Vagina (tissue), 2 donors: Measurements from ENCODE around the gene DNER. TPM values are rescaled to one million over a fixed set of nuclear protein-coding genes. Genes with fewer than 3 reads are reported as not detected.
A peak's percentile ranks its signal among the peaks of the same experiment; 100 is the strongest.

Source experiments
- DNase-seq, 2 donors: peaks; one replicate each; pipeline ENCODE4 v3.0.0-alpha.2; 2017; ENCODE audit errors: extremely low spot score in 2 of 2
- H3K27ac ChIP-seq: fragments of 200-600 bp; sonication (generic); one replicate; pipeline ENCODE4 v1.5.1; 2019
- H3K27me3 ChIP-seq: fragments of 200-600 bp; sonication (generic); one replicate; pipeline ENCODE4 v1.5.1; 2019
- H3K36me3 ChIP-seq, 2 donors: fragments of 200-600 bp; sonication (generic); one replicate each; pipeline ENCODE4 v1.5.1; 2017 to 2019
- H3K4me1 ChIP-seq: fragments of 200-600 bp; sonication (generic); one replicate; pipeline ENCODE4 v1.5.1; 2019
- H3K4me3 ChIP-seq, 2 donors: fragments of 200-600 bp; sonication (generic); 1 replicate in 1 of 2; 2 replicates in 1 of 2; pipeline ENCODE4 v1.5.1; 2016 to 2019
- H3K9me3 ChIP-seq: fragments of 200-600 bp; sonication (generic); one replicate; pipeline ENCODE4 v1.5.1; 2019
- CTCF ChIP-seq, 3 experiments: fragments of 450-650 bp in 2 of 3; fragments of 200-600 bp in 1 of 3; sonication (generic) in 1 of 3; IDR thresholded peaks; one replicate each; pipeline ENCODE4 v1.5.1; 2017 to 2019; ENCODE audit warnings: antibody characterized with exemption in 3 of 3, mild to moderate bottlenecking in 2 of 3, moderate library complexity in 2 of 3
- POLR2A ChIP-seq, 2 donors: fragments of 450-650 bp; IDR thresholded peaks; one replicate each; pipeline ENCODE4 v1.6.1; 2017; ENCODE audit warnings: antibody characterized with exemption in 2 of 2, mild to moderate bottlenecking in 2 of 2, moderate library complexity in 2 of 2
- POLR2AphosphoS5 ChIP-seq, 2 donors: sonication (generic); formaldehyde crosslinking; IDR thresholded peaks; one replicate each; pipeline ENCODE4 v1.9.0; 2017; ENCODE audit warnings: antibody characterized with exemption in 2 of 2, mild to moderate bottlenecking in 2 of 2, low read depth in 1 of 2; ENCODE audit not compliant: insufficient read depth in 1 of 2
- intact Hi-C: fragments of 100-400 bp; cut with DNase I; formaldehyde crosslinking; loops from one replicate; pipeline ENCODE4 v1.15.1; 2023
- total RNA-seq: library from RNA; depleted of rRNA; stranded (reverse); fragments of >200 nt; gene quantifications from one replicate; pipeline ENCODE4 v1.2.3, GENCODE V29; 2016

DNER gene
- total RNA-seq, 1 donor from 2014 or later, result 11.3 TPM

GRCh38 chr2:229410946-229411345 is 303.4 kb downstream of the DNER start:
- no peaks in the 10 kb centered on the region for H3K36me3 ChIP-seq
- TF ChIP-seq CTCF (IDR thresholded peaks at IDR 0.05) (no peak), POLR2AphosphoS5 (IDR thresholded peaks at IDR 0.05; ENCODE audit: insufficient read depth in 1 of 2, low read depth in 1 of 2) (peak in 1 of 2 donors; percentile 23)
- peaks cover 34% of the 10 kb centered on the region for H3K4me1 ChIP-seq
- no peak for DNase-seq
- peak overlapping the region; percentile 95 for H3K27ac ChIP-seq
- no peaks in the 10 kb centered on the region for H3K27me3 ChIP-seq
- H3K4me3 ChIP-seq, result no peak overlapping the region
- H3K9me3 ChIP-seq, result no peaks in the 10 kb centered on the region
- intact Hi-C loops, result no loop called here

- DNase-seq, result no peak
- Histone ChIP-seq H3K9me3 (no peaks in the 10 kb centered on the region), H3K27ac (peak overlapping the region; percentile 95), H3K27me3 (no peaks in the 10 kb centered on the region), H3K36me3 (no peaks in the 10 kb centered on the region), H3K4me1 (peaks cover 36% of the 10 kb centered on the region), H3K4me3 (no peak overlapping the region)
- intact Hi-C loops, result no loop called here
- no peak for TF ChIP-seq CTCF (IDR thresholded peaks at IDR 0.05)
- TF ChIP-seq POLR2AphosphoS5 (IDR thresholded peaks at IDR 0.05; ENCODE audit: insufficient read depth in 1 of 2, low read depth in 1 of 2), result no peak
- no peak for TF ChIP-seq POLR2A (IDR thresholded peaks at IDR 0.05)
Measured at GRCh38 chr2:229410264-229410663, 304.1 kb downstream of the DNER start.

GRCh38 chr2:229409751-229410181 is 304.6 kb downstream of the DNER start:
- Histone ChIP-seq H3K36me3 (no peaks in the 10 kb centered on the region), H3K27me3 (no peaks in the 10 kb centered on the region), H3K4me1 (peaks cover 36% of the 10 kb centered on the region), H3K27ac (peak overlapping the region; percentile 95), H3K9me3 (no peaks in the 10 kb centered on the region), H3K4me3 (no peak overlapping the region)
- no peak for DNase-seq
- intact Hi-C loops, result no loop called here
- TF ChIP-seq CTCF (IDR thresholded peaks at IDR 0.05), result no peak
- TF ChIP-seq POLR2AphosphoS5 (IDR thresholded peaks at IDR 0.05; ENCODE audit: insufficient read depth in 1 of 2, low read depth in 1 of 2), result no peak
- TF ChIP-seq POLR2A (IDR thresholded peaks at IDR 0.05), result no peak

- H3K9me3 ChIP-seq, result no peaks in the 10 kb centered on the region
- intact Hi-C loops, result no loop called here
Measured at GRCh38 chr2:229408962-229409361, 305.4 kb downstream of the DNER start.

More at GRCh38 chr2:229408962-229409361, 305.4 kb downstream of the DNER start:
- Histone ChIP-seq H3K4me1 (peaks cover 36% of the 10 kb centered on the region), H3K27me3 (no peaks in the 10 kb centered on the region), H3K4me3 (no peak overlapping the region), H3K27ac (peak overlapping the region; percentile 95), H3K36me3 (no peaks in the 10 kb centered on the region)
- no peak for DNase-seq
- TF ChIP-seq CTCF (IDR thresholded peaks at IDR 0.05), result no peak
- no peak for TF ChIP-seq POLR2AphosphoS5 (IDR thresholded peaks at IDR 0.05; ENCODE audit: insufficient read depth in 1 of 2, low read depth in 1 of 2)
- no peak for TF ChIP-seq POLR2A (IDR thresholded peaks at IDR 0.05)
